ENCODE measurements around the gene CYLD. TPM values are rescaled to one million over a fixed set of nuclear protein-coding genes. Genes with fewer than 3 reads are reported as not detected.

The CYLD gene
- polyA plus RNA-seq, 1 donor (not counting 4 experiments of a cell fraction or from before 2014, with no cell fraction given), result 24.7 TPM

DNA sequence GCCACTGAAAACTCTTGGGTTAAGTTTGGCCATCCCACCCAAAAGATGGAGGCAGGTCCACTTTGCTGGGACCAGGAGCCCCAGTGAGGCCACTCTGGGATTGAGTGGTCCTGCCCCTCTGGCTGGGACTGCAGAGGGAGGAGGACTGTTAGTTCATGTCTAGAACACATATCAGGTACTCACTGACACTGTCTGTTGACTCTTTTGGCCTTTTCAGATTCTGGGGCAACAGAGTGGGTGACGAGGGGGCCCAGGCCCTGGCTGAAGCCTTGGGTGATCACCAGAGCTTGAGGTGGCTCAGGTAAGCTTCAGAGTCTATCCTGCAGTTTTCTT lies 19.5 kb upstream of the CYLD start:
- FAIRE-seq (no peak), DNase-seq (ENCODE audit: low read depth, low spot score) (no peak)
- no peak for TF ChIP-seq EZH2 (IDR thresholded peaks at IDR 0.05; ENCODE audit: low read length)
- TF ChIP-seq, protein P1, sequence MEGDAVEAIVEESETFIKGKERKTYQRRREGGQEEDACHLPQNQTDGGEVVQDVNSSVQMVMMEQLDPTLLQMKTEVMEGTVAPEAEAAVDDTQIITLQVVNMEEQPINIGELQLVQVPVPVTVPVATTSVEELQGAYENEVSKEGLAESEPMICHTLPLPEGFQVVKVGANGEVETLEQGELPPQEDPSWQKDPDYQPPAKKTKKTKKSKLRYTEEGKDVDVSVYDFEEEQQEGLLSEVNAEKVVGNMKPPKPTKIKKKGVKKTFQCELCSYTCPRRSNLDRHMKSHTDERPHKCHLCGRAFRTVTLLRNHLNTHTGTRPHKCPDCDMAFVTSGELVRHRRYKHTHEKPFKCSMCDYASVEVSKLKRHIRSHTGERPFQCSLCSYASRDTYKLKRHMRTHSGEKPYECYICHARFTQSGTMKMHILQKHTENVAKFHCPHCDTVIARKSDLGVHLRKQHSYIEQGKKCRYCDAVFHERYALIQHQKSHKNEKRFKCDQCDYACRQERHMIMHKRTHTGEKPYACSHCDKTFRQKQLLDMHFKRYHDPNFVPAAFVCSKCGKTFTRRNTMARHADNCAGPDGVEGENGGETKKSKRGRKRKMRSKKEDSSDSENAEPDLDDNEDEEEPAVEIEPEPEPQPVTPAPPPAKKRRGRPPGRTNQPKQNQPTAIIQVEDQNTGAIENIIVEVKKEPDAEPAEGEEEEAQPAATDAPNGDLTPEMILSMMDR (optimal IDR thresholded peaks at IDR 0.05 in 1 of 3, IDR thresholded peaks at IDR 0.05 in 1 of 3, conservative IDR thresholded peaks at IDR 0.05 in 1 of 3; ENCODE audit: extremely low read depth in 1 of 3, insufficient read depth in 2 of 3, low read length in 3 of 3), result no peak
- H3K9ac ChIP-seq (ENCODE audit: control insufficient read depth, extremely low read depth, insufficient read depth, low read length), result no peak overlapping the region
- H2AFZ ChIP-seq (ENCODE audit: control insufficient read depth, low read length), result no peak overlapping the region
- H4K20me1 ChIP-seq (ENCODE audit: control insufficient read depth, extremely low read depth, insufficient read depth, low read length), result no peaks in the 10 kb centered on the region
- H3K9me1 ChIP-seq (ENCODE audit: control insufficient read depth, extremely low read depth, insufficient read depth, low read length), result no peaks in the 10 kb centered on the region
- dilution Hi-C loops (cut with MboI; ENCODE audit: extremely low pct_ligation_motif_present, low sequenced_read_pairs), result no loop called here
- no peaks in the 10 kb centered on the region for H3K36me3 ChIP-seq (ENCODE audit: control insufficient read depth in 2 of 2, extremely low read depth in 1 of 2, insufficient read depth in 2 of 2, low read length in 2 of 2)
- H3K9me3 ChIP-seq (ENCODE audit: control insufficient read depth, low read depth, low read length), result no peaks in the 10 kb centered on the region
- no peaks in the 10 kb centered on the region for H3K79me2 ChIP-seq (ENCODE audit: control insufficient read depth, insufficient read depth, low read length)
- H3K27ac ChIP-seq (ENCODE audit: control insufficient read depth, insufficient read depth, low read length), result no peak overlapping the region
- no peaks in the 10 kb centered on the region for H3K27me3 ChIP-seq (ENCODE audit: control insufficient read depth, extremely low read depth, insufficient read depth, low read length)
- no peak overlapping the region for H3K4me3 ChIP-seq (ENCODE audit: control insufficient read depth in 2 of 3, extremely low read depth in 1 of 3, insufficient read depth in 2 of 3, low read depth in 1 of 3, low read length in 3 of 3)
- H3K4me1 ChIP-seq (ENCODE audit: control insufficient read depth, extremely low read depth, insufficient read depth, low read length), result peaks cover 16% of the 10 kb centered on the region
- H3K4me2 ChIP-seq (ENCODE audit: control insufficient read depth, extremely low read depth, insufficient read depth, low read depth, low read length), result no peak overlapping the region

DNA sequence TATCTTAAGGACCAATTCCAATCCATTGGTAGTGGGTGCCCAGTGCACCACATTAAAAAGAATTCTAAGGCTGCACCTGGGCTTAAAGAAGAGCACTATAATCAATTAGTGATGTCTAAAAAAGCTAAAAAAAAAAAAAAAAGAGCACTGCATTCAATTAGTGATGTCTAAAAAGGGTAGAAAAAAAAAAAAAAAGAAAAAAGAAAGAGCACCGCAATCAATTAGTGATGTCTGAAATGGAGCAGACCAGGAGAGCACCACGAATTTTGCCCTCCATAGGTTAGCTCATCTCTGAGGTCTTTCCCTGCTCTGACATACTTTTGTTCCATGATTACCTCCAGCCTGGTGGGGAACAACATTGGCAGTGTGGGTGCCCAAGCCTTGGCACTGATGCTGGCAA lies 18.9 kb upstream of the CYLD start:
- TF ChIP-seq, protein P1 (optimal IDR thresholded peaks at IDR 0.05 in 1 of 3, IDR thresholded peaks at IDR 0.05 in 1 of 3, conservative IDR thresholded peaks at IDR 0.05 in 1 of 3; ENCODE audit: extremely low read depth in 1 of 3, insufficient read depth in 2 of 3, low read length in 3 of 3), result no peak
- no peak for TF ChIP-seq EZH2 (IDR thresholded peaks at IDR 0.05; ENCODE audit: low read length)
- no peak for DNase-seq (ENCODE audit: low read depth, low spot score)
- FAIRE-seq, result no peak
- H3K9ac ChIP-seq (ENCODE audit: control insufficient read depth, extremely low read depth, insufficient read depth, low read length), result no peak overlapping the region
- H2AFZ ChIP-seq (ENCODE audit: control insufficient read depth, low read length), result no peak overlapping the region
- no peaks in the 10 kb centered on the region for H4K20me1 ChIP-seq (ENCODE audit: control insufficient read depth, extremely low read depth, insufficient read depth, low read length)
- H3K9me3 ChIP-seq (ENCODE audit: control insufficient read depth, low read depth, low read length), result no peaks in the 10 kb centered on the region
- no peak overlapping the region for H3K27ac ChIP-seq (ENCODE audit: control insufficient read depth, insufficient read depth, low read length)
- H3K9me1 ChIP-seq (ENCODE audit: control insufficient read depth, extremely low read depth, insufficient read depth, low read length), result no peaks in the 10 kb centered on the region
- H3K4me1 ChIP-seq (ENCODE audit: control insufficient read depth, extremely low read depth, insufficient read depth, low read length), result peaks cover 16% of the 10 kb centered on the region
- H3K36me3 ChIP-seq (ENCODE audit: control insufficient read depth in 2 of 2, extremely low read depth in 1 of 2, insufficient read depth in 2 of 2, low read length in 2 of 2), result no peaks in the 10 kb centered on the region
- H3K79me2 ChIP-seq (ENCODE audit: control insufficient read depth, insufficient read depth, low read length), result no peaks in the 10 kb centered on the region
- dilution Hi-C loops (cut with MboI; ENCODE audit: extremely low pct_ligation_motif_present, low sequenced_read_pairs), result no loop called here
- no peak overlapping the region for H3K4me2 ChIP-seq (ENCODE audit: control insufficient read depth, extremely low read depth, insufficient read depth, low read depth, low read length)
- H3K4me3 ChIP-seq (ENCODE audit: control insufficient read depth in 2 of 3, extremely low read depth in 1 of 3, insufficient read depth in 2 of 3, low read depth in 1 of 3, low read length in 3 of 3), result no peak overlapping the region
- no peaks in the 10 kb centered on the region for H3K27me3 ChIP-seq (ENCODE audit: control insufficient read depth, extremely low read depth, insufficient read depth, low read length)
